Muscle layer of colon (tissue), 2 donors: ENCODE measurements around the gene SNAP47.
"Not testable (repeated sequence)": the region's sequence is repeated elsewhere in the genome, so short reads cannot be mapped to it uniquely, and the experiment has no call there.

Experiments used
- H3K27ac ChIP-seq: one replicate; pipeline ENCODE4 v1.7.0; 2013; ENCODE audit warnings: low read depth, mild to moderate bottlenecking, low read length, moderate library complexity
- H3K27me3 ChIP-seq, 2 donors: one replicate each; pipeline ENCODE4 v1.7.0; 2013; ENCODE audit warnings: low read length in 2 of 2, mild to moderate bottlenecking in 2 of 2; ENCODE audit not compliant: insufficient read depth in 2 of 2, control insufficient read depth in 1 of 2
- H3K36me3 ChIP-seq: one replicate; pipeline ENCODE4 v1.7.0; 2013; ENCODE audit warnings: mild to moderate bottlenecking, low read length; ENCODE audit not compliant: insufficient read depth
- H3K4me1 ChIP-seq: one replicate; pipeline ENCODE4 v1.7.0; 2013; ENCODE audit warnings: mild to moderate bottlenecking, low read length; ENCODE audit not compliant: insufficient read depth
- H3K4me3 ChIP-seq, 2 donors: one replicate each; pipeline ENCODE4 v1.7.0; 2013; ENCODE audit warnings: low read length in 2 of 2, low read depth in 1 of 2, mild to moderate bottlenecking in 1 of 2, moderate library complexity in 1 of 2
- H3K9ac ChIP-seq: one replicate; pipeline ENCODE4 v1.7.0; 2013; ENCODE audit warnings: low read length
- H3K9me3 ChIP-seq: one replicate; pipeline ENCODE4 v1.7.0; 2013; ENCODE audit warnings: mild to moderate bottlenecking, low read length
- donor health status: abdominal sarcoma.
- donor health status: Adenocarcinoma of cecum.

Gene SNAP47

DNA sequence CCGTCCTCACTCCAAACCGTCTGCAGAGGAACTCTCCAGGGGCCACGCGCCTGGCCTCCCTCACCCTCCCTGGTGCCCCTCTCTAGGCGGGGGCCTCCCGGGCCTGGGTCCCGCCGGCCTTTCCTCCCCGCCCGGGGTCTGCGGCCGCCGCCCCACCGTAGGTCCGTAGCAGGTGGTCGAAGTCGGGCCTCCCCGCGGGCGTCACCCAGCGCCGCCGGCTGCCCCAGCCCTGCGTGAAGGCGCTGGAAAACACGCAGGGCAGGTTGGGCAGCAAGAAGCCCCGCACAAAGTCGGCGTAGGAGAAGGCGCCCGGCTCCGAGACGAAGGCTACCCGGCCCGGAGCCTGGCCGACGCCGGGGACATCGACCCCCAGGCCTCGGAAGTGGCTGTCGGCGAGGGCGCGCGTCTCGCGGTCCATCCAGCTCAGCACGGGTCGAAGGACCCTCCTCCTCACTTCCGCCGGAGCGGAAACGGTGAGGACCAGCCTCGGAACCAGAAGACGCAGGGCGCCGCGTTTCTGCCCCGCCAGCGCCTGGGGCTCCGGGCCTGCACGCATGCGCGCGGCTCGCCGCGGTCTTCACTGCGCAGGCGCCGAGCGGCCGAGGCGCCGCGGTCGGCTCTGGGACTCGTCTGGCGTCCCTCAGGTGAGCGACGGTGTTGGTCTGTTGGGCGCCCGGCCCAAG, at the start of gene SNAP47, which contains the start of gene JMJD4:
Gene SNAP47 (plus strand): TSS at position 580 of the 683 bp plus-strand sequence. CDS start 12,302 bp downstream, outside the sequence.
Gene JMJD4 (minus strand): TSS at position 447 of the 683 bp plus-strand sequence. CDS start 29 bp downstream, at position 418.
- Histone ChIP-seq H3K36me3 (peaks cover 22% of the 10 kb centered on the region), H3K27ac (peak within 1 kb of the TSS; percentile 78), H3K9ac (peak within 1 kb of the TSS; percentile 94), H3K4me1 (peaks cover 30% of the 10 kb centered on the region), H3K9me3 (no peaks in the 10 kb centered on the region), H3K27me3 (no peaks in the 10 kb centered on the region), H3K4me3 (peak within 1 kb of the TSS; percentile 91 to 95)

DNA sequence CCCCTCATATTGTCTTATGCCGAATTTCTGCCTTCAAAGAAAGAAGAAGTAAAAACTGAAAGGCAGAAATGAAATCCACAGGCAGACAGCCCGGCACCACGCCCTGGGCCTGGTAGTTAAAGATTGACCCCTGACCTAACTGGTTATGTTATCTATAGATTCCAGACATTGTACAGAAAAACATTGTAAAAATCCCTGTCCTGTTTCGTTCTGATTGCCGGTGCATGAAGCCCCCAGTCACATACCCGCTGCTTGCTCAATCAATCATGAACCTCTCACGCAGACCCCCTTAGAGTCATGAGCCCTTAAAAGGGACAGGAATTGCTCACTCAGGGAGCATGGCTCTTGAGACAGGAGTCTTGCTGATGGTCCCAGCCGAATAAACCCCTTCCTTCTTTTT, 49.4 kb upstream of the SNAP47 start:
- Histone ChIP-seq H3K9me3 (no peaks in the 10 kb centered on the region), H3K4me3 (no peak overlapping the region), H3K27me3 (no peaks in the 10 kb centered on the region), H3K36me3 (no peaks in the 10 kb centered on the region), H3K9ac (no peak overlapping the region), H3K27ac (no peak overlapping the region), H3K4me1 (no peaks in the 10 kb centered on the region)

DNA sequence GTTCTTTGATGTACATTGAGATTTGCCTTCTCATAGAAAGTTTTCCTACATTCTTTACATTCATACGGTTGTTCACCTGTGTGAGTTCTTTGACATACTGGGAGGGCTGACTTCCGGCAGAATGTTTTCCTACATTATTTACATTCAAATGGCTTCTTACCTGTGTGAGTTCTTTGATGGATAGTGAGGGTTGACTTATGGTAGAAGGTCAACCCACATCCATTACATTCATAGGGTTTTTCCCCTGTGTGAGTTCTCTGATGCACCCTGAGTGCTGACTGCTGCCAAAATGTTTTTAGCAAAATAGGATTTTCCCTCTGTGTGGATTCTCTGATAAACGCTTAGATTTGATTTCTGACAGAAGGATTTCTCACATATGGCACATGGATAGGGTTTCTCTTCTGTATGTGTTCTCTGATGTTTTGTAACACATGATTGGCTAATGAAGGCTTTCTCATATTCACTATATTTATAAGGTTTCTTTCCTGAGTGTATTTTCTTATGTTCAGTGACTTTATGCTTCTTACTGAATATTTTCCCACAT, 37.8 kb upstream of the SNAP47 start:
- Histone ChIP-seq H3K36me3 (no peaks in the 10 kb centered on the region), H3K9me3 (peaks cover 20% of the 10 kb centered on the region), H3K27me3 (no peaks in the 10 kb centered on the region), H3K4me3 (no peak overlapping the region), H3K27ac (no peak overlapping the region), H3K9ac (no peak overlapping the region), H3K4me1 (no peaks in the 10 kb centered on the region)

- not testable (repeated sequence) for H3K36me3 ChIP-seq, H3K9ac ChIP-seq, H3K4me3 ChIP-seq, H3K27me3 ChIP-seq, H3K27ac ChIP-seq, H3K4me1 ChIP-seq
- H3K9me3 ChIP-seq: peaks cover 10% of the 10 kb centered on the region
Observed at GRCh38 chr1:227701631-227702030, 33.6 kb upstream of the SNAP47 start.

DNA sequence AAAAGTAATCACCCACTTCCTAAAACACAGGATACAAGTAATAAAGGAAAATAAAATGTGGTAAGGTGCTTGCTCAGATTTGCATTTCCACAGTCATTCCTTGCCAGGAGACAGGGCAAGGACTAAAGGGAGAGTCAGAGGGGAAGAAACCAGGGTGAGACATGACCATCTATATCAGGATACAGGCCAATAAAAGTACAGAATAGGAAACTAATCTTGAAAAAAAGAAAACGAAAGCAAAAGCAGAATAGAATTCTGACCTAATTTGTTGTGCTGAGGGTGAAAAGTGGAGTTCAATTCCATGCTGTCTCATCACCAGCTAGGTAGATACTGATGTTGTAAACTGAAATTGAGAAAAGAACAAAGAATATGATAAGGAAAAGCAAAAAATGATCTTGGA, 27.4 kb upstream of the SNAP47 start:
- no peaks in the 10 kb centered on the region for H3K4me1 ChIP-seq
- H3K9me3 ChIP-seq: no peaks in the 10 kb centered on the region
- H3K27ac ChIP-seq: no peak overlapping the region
- no peaks in the 10 kb centered on the region for H3K27me3 ChIP-seq
- H3K4me3 ChIP-seq: no peak overlapping the region
- H3K36me3 ChIP-seq: no peaks in the 10 kb centered on the region
- H3K9ac ChIP-seq: no peak overlapping the region

- no peaks in the 10 kb centered on the region for H3K27me3 ChIP-seq
- no peaks in the 10 kb centered on the region for H3K9me3 ChIP-seq
- H3K36me3 ChIP-seq: no peaks in the 10 kb centered on the region
- H3K4me1 ChIP-seq: no peaks in the 10 kb centered on the region
- H3K9ac ChIP-seq: no peak overlapping the region
- no peak overlapping the region for H3K4me3 ChIP-seq
- no peak overlapping the region for H3K27ac ChIP-seq
Observed at GRCh38 chr1:227709451-227709850, 25.8 kb upstream of the SNAP47 start.

DNA sequence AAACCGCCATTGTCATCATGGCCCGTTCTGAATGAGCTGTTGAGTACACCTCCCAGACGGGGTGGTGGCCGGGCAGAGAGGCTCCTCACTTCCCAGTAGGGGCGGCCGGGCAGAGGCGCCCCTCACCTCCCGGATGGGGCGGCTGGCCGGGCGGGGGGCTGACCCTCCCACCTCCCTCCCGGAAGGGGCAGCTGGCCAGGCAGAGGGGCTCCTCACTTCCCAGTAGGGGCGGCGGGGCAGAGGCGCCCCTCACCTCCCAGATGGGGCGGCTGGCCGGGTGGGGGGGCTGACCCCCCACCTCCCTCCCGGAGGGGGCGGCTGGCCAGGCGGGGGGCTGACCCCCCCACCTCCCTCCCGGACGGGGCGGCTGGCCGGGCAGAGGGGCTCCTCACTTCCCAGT, 24.8 kb upstream of the SNAP47 start:
- not testable (repeated sequence) for H3K9ac ChIP-seq, H3K36me3 ChIP-seq, H3K4me1 ChIP-seq, H3K4me3 ChIP-seq, H3K27ac ChIP-seq, H3K9me3 ChIP-seq, H3K27me3 ChIP-seq

- no peaks in the 10 kb centered on the region for H3K9me3 ChIP-seq
- H3K4me1 ChIP-seq: no peaks in the 10 kb centered on the region
- H3K27me3 ChIP-seq: no peaks in the 10 kb centered on the region
- no peaks in the 10 kb centered on the region for H3K36me3 ChIP-seq
- no peak overlapping the region for H3K4me3 ChIP-seq
- H3K27ac ChIP-seq: no peak overlapping the region
- H3K9ac ChIP-seq: no peak overlapping the region
Observed at GRCh38 chr1:227712648-227713047, 22.6 kb upstream of the SNAP47 start.

DNA sequence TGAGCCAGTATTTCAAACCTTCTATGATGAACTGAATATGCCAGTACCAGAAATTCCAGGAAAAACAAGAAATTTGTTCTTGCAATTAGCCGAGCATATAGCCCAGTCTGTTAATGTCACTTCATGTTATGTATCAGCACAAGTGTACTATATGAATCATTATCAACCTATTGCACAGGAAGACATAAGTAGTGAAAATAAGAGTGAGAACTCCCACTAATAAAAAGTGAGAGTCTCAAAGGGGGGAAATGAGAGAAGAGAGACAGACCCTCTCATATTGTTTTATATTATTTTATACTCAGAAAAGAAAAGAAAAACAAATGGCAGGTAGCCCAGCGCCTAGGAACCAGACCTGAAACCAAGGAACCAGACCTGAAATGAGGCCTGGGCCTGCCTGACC, 16.3 kb upstream of the SNAP47 start:
- no peak overlapping the region for H3K4me3 ChIP-seq
- H3K9ac ChIP-seq: no peak overlapping the region
- no peaks in the 10 kb centered on the region for H3K4me1 ChIP-seq
- no peaks in the 10 kb centered on the region for H3K27me3 ChIP-seq
- no peaks in the 10 kb centered on the region for H3K36me3 ChIP-seq
- H3K9me3 ChIP-seq: no peaks in the 10 kb centered on the region
- H3K27ac ChIP-seq: no peak overlapping the region

GRCh38 chr1:227723474-227723873, 11.8 kb upstream of the SNAP47 start:
- H3K9ac ChIP-seq: no peak overlapping the region
- no peaks in the 10 kb centered on the region for H3K36me3 ChIP-seq
- no peak overlapping the region for H3K4me3 ChIP-seq
- no peaks in the 10 kb centered on the region for H3K4me1 ChIP-seq
- H3K27ac ChIP-seq: no peak overlapping the region
- H3K9me3 ChIP-seq: no peaks in the 10 kb centered on the region
- no peaks in the 10 kb centered on the region for H3K27me3 ChIP-seq

- H3K4me1 ChIP-seq: peaks cover 13% of the 10 kb centered on the region
- no peak overlapping the region for H3K27ac ChIP-seq
- no peak overlapping the region for H3K9ac ChIP-seq
- no peak overlapping the region for H3K4me3 ChIP-seq
- no peaks in the 10 kb centered on the region for H3K27me3 ChIP-seq
- no peaks in the 10 kb centered on the region for H3K36me3 ChIP-seq
- H3K9me3 ChIP-seq: no peaks in the 10 kb centered on the region
Observed at GRCh38 chr1:227725046-227725445, 10.2 kb upstream of the SNAP47 start.

DNA sequence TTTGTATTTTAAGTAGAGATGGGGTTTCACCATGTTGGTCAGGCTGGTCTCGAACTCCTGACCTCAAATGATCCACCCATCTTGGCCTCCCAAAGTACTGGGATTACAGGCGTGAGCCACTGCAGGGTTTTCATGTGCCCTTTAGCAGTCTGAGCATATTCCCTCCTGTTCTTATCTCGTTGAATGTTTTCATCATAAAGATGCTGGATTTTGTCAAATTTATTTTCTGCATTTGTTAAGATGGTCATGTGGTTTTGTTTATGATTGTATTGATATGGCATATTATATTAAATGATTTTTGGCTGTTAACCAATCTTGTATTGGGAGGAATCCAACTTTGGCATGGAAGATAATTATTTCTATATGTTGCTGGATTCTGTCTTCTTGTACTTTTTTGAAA, 8.9 kb upstream of the SNAP47 start:
- Histone ChIP-seq H3K27me3 (no peaks in the 10 kb centered on the region), H3K27ac (no peak overlapping the region), H3K9me3 (no peaks in the 10 kb centered on the region), H3K4me3 (no peak overlapping the region), H3K4me1 (peaks cover 15% of the 10 kb centered on the region), H3K36me3 (no peaks in the 10 kb centered on the region), H3K9ac (no peak overlapping the region)
